Measurements from ENCODE around the gene GAS2.

GAS2 gene

GRCh38 chr11:22786475-22786874 is 120.1 kb downstream of the GAS2 start:
- no peak for DNase-seq (ENCODE audit: low read depth in 2 of 3, low spot score in 2 of 3)

DNA sequence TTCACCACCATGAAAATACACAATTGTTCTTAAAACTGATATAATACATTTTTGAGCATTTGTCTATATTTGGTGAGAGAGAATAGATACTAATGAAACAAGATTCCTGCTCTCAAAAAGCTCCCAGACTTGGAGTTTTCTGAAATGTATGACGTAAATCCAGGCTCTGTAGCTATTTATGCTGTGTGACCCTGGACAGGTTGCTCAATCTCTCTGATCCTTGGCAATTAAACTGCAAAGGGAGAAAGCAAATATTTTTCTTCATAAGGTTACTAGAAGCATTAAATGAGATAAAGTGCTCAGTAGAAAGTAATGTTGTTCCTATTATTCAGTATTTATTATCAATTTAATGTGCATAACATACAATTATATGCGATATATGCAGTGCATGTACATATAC is 120.6 kb downstream of the GAS2 start:
- DNase-seq (ENCODE audit: low read depth in 2 of 3, low spot score in 2 of 3) = no peak

GRCh38 chr11:22787551-22788162 is 121.2 kb downstream of the GAS2 start:
- no peak for DNase-seq (ENCODE audit: low read depth in 2 of 3, low spot score in 2 of 3)

GRCh38 chr11:22792497-22792896 is 126.1 kb downstream of the GAS2 start:
- no peak for DNase-seq (ENCODE audit: low read depth in 2 of 3, low spot score in 2 of 3)

DNA sequence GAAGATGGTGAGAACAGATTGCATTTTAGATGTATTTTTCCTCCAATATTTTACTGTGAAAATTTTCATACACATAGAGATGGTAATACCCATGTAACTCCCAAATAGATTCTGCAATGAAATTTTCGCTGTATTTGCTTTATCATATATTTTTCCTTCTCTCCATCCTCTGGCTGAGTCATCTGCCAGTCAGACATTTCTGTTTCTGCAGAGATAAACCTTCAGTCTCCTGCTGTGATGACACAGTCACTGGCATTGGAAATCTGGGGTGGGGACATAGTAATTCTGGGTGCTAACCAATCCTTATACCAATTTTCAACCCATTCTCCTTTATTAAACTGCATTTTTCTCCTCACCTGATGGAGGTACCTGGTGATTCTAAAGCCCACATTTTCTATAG is 129.5 kb downstream of the GAS2 start:
- DNase-seq (ENCODE audit: low read depth in 2 of 3, low spot score in 2 of 3) = no peak

DNA sequence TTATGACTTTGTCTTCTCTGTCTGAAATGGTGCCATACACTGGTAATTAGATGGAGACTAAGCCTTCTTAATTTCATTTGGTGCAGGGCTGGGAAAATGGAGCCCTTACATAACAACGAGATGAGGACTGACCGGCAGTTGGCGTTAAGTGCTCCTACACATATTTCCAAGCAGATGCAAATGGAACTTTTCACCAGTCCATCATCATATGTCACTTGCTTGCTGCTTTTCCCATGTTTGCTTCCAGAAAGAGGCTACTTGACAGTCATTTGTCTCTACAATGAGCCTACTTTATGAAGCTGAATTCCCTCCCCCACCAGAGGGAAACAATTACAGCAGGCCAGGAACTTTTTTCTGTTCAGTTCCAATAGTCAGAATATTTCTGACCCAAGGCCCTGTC is 130.6 kb downstream of the GAS2 start:
- DNase-seq (ENCODE audit: low read depth in 2 of 3, low spot score in 2 of 3) = no peak

DNA sequence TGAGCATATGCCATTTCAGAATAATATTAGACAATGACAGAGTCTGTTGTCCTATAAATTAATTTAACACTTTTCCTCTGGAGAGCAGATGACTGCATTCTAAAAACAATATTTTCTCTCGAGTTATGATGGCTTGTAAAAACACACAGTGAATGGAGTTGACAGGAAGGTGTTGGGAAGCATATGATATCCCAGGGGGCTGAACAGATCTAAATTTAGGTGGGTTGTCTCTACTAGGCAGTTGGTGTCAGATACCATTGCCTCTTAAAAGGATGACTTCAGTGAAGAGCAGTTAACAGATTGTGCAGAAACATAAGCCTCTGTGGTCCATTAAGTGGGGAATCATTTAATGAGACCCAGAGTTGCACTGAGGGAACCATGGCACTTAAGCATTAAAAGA is 132.5 kb downstream of the GAS2 start:
- no peak for DNase-seq (ENCODE audit: low read depth in 2 of 3, low spot score in 2 of 3)

DNA sequence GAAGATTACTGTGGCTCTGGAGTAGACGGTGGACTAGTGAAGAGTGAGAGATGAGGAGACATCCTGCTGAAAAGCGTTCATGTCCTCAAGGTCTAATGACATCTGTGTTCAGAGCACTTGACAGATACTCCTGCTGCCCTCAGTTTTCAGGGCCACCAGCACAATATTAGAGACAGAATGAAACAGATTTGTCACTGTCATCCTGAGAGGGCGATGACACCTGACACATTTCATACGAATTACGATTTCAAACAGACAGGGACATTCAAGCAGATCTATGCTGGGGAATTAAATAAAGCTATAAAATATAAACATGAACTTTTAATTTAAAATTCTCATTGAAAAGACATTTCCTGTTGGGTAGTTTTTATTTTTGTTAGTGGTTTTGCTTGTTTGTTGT is 134.1 kb downstream of the GAS2 start:
- DNase-seq (ENCODE audit: low read depth in 2 of 3, low spot score in 2 of 3) = no peak

GRCh38 chr11:22802861-22803260 is 136.4 kb downstream of the GAS2 start:
- no peak for DNase-seq (ENCODE audit: low read depth in 2 of 3, low spot score in 2 of 3)

DNA sequence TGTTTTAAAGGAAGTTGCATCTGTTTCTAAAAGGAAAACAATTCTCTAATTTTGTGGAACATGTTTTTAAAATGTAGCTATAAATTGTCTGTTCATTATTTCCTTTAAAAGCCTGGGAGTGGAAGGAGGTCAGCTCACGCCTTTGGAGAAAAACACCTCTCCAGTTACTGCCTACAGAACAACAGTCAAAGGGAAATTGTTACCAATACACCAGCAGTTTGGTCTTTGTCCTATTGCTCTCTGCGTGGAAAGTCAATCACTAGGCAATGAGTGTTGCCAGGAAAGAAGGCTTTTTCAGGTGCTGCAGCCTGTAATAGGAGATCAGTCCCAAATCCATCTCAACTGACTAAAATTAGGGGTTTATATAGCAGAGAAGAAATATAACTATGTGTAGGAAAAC is 141.0 kb downstream of the GAS2 start:
- no peak for DNase-seq (ENCODE audit: low read depth in 2 of 3, low spot score in 2 of 3)

DNA sequence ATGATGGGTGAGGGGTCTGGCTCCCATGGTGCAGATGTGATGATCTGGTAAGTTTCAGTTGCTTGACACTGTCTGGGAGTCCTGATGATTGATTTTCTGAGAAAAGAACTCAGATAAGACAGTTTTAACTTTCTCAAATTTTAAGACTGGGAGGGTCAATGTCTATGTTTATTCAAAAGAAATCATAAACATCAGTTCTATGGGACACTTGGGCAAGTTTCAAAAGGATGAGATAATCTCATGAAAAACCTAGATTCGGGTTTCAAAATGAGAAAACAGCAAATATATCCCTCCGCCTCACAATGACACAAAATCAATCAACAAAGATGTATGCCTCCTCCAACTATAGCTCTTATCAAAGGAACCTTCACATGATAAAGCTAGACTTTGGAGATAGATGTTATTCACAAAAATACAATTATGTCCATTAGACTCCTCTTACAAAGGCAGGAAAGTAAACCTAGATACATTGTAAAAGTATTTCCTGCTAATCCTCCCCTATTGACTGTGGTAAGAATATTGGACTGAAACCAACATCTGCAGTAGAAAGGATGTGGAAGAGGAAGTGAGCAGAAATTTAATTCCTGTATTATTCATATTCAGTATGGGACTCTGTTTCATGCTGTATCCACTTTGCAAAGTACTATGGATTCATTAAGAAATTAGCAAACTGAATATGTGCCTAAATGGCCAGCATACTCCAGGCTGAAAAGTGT is 141.6 kb downstream of the GAS2 start:
- no peak for DNase-seq (ENCODE audit: low read depth in 2 of 3, low spot score in 2 of 3)

- no peak for DNase-seq (ENCODE audit: low read depth in 2 of 3, low spot score in 2 of 3)
These were observed 142.3 kb downstream of the GAS2 start for GRCh38 chr11:22808571-22809197.

- no peak for DNase-seq (ENCODE audit: low read depth in 2 of 3, low spot score in 2 of 3)
These were observed 143.5 kb downstream of the GAS2 start for GRCh38 chr11:22809893-22810292.

DNA sequence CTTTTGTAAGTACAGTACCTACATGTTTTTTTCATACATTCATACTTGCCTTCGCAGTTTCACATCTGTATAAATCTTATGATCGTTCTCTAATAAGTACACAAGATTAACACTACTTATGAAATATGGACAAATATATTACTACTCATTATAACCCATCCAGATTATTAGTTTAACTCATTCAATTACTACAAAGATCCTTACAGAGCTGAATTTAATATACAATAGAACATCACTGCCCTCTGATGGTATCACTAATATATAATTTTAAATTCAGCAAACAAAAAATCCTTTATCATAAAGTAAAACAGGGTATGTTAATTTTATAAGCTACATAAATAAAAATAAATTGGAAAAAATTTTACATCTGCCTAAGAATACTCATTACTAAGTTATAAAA is 155.8 kb downstream of the GAS2 start:
- DNase-seq (ENCODE audit: low read depth in 2 of 3, low spot score in 2 of 3) = no peak

DNA sequence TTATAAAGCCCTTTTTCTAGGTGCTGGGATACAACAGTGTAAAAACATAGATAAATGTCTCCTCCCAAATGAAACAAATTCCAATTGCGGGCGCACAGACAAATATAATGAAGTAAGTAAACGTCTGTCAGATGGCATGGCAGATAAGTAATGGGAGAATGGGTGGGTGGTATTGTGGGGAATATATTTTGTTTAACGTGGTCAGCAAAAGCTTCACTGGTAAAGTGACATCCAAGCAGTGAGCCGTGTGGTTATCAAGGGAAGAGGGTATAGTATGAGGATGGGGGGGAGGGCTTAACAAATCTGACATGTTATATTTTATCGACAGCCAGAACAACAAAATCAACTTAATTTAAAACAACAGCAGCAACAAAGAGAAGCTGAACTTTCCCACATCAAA is 162.0 kb downstream of the GAS2 start:
- no peak for DNase-seq (ENCODE audit: low read depth in 2 of 3, low spot score in 2 of 3)

GRCh38 chr11:22829231-22830081 is 163.0 kb downstream of the GAS2 start, which contains the start of gene SVIP:
SVIP (minus strand) TSS chr11:22829801; CDS start chr11:22829748, 53 bp downstream.
- DNase-seq (ENCODE audit: low read depth in 2 of 3, low spot score in 2 of 3) = peak; percentile 80 to 92 (median 81)

GRCh38 chr11:22830082-22830414 is 163.6 kb downstream of the GAS2 start:
- DNase-seq (ENCODE audit: low read depth in 2 of 3, low spot score in 2 of 3) = no peak

DNA sequence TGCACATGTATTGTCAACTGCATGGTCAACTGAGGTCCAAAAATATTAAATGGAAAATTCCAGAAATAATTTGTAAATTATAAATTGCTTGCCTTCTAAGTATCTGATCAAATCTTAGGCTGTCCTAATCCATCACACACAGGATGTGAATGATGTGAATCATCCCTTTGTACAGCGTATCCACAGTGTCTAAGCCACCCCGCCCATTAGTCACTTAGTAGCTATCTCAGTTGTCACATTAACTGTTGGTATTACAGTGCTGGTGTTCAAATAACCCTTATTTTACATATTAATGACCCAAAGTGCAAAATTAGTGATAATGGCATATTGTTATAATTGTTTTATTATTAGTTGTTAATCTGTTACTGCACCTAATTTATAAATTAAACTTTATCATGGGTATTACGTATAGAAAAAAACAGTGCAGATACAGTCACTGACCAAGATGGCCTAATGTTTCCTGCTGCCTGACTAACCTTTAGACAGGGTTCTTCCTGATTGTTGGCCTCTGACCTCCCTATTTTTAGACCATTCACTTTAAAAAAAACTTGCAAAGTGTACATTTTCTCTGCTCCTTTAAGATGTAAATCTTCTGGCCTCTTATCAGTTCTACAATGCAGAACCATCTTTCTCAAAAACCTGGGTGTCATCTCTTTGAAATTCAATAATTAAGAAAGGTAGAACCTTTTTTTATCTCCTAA is 166.1 kb downstream of the GAS2 start:
- no peak for DNase-seq (ENCODE audit: low read depth in 2 of 3, low spot score in 2 of 3)

DNA sequence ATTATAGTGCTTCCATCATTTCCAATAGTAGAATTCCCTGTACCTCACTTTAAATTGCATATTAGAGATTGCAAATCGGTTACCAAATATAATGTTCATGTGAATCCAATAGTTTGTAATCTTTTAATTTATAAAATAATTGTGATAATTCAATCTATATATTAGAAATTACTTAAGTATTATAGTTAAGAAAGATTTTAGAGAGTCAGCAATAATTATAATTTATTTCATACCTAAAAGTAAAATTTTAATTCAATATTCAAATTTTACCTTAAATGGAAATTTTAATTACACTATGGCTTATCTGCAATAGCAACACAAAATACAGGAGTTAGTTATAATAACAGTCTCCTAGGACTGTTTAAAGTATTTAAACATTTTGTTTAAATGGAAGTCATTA is 180.3 kb downstream of the GAS2 start:
- DNase-seq (ENCODE audit: low read depth in 2 of 3, low spot score in 2 of 3) = no peak

GRCh38 chr11:22851477-22851876 is 185.1 kb downstream of the GAS2 start:
- no peak for DNase-seq (ENCODE audit: low read depth in 2 of 3, low spot score in 2 of 3)

GRCh38 chr11:22859756-22860155 is 193.3 kb downstream of the GAS2 start:
- DNase-seq (ENCODE audit: low read depth in 2 of 3, low spot score in 2 of 3) = no peak
